Type B pancreatic cell (in vitro differentiated cells): ENCODE measurements around the gene PLAGL1. TPM values are rescaled to one million over a fixed set of nuclear protein-coding genes. Genes with fewer than 3 reads are reported as not detected.
A peak's percentile ranks its signal among the peaks of the same experiment; 100 is the strongest.

ENCODE experiments used
- DNase-seq: peaks from one replicate; pipeline ENCODE4 v3.0.0; 2021; ENCODE audit warnings: mixed read lengths; ENCODE audit not compliant: unreplicated experiment; ENCODE audit errors: extremely low spot score
- H3K27ac Mint-ChIP-seq: 2 replicates; pipeline ENCODE4 v1.8.0; 2021; ENCODE audit warnings: mild to moderate bottlenecking, mixed read lengths
- H3K27me3 Mint-ChIP-seq: 2 replicates; pipeline ENCODE4 v1.8.0; 2021; ENCODE audit warnings: mixed read lengths
- H3K36me3 Mint-ChIP-seq: 2 replicates; pipeline ENCODE4 v1.8.0; 2021; ENCODE audit warnings: mixed read lengths
- H3K4me1 Mint-ChIP-seq: one replicate; pipeline ENCODE4 v1.8.0; 2021; ENCODE audit warnings: mixed read lengths; ENCODE audit not compliant: unreplicated experiment
- H3K4me3 Mint-ChIP-seq: 2 replicates; pipeline ENCODE4 v1.8.0; 2021; ENCODE audit warnings: mild to moderate bottlenecking, mixed read lengths
- H3K9me3 Mint-ChIP-seq: 2 replicates; pipeline ENCODE4 v1.8.0; 2021; ENCODE audit warnings: mixed read lengths
- CTCF ChIP-seq: fragments of 200-600 bp; sonication (generic); conservative IDR thresholded peaks from 2 replicates; pipeline ENCODE4 v1.5.0; 2021; ENCODE audit warnings: antibody characterized with exemption, mild to moderate bottlenecking
- total RNA-seq: library from RNA; stranded (reverse); gene quantifications from 2 replicates; pipeline ENCODE4 v1.2.1, GENCODE V29; 2021; ENCODE audit warnings: low replicate concordance

Gene PLAGL1
- total RNA-seq, 1 donor from 2014 or later, result 95.2 TPM

- DNase-seq, result no peak
- H3K36me3 Mint-ChIP-seq, result peaks cover 7% of the 10 kb centered on the region
- H3K4me3 Mint-ChIP-seq, result peak overlapping the region; percentile 94
- TF ChIP-seq CTCF, result no peak
- peaks cover 9% of the 10 kb centered on the region for H3K4me1 Mint-ChIP-seq
- peaks cover 9% of the 10 kb centered on the region for H3K27me3 Mint-ChIP-seq
- H3K27ac Mint-ChIP-seq, result peak overlapping the region; percentile 95
- no peaks in the 10 kb centered on the region for H3K9me3 Mint-ChIP-seq
Observed at GRCh38 chr6:144006736-144007477, 1.2 kb downstream of the PLAGL1 start.

GRCh38 chr6:143999406-143999805, 8.7 kb downstream of the PLAGL1 start:
- Mint-ChIP-seq H3K9me3 (peaks cover 15% of the 10 kb centered on the region), H3K27ac (no peak overlapping the region), H3K36me3 (peaks cover 35% of the 10 kb centered on the region), H3K27me3 (no peaks in the 10 kb centered on the region), H3K4me3 (no peak overlapping the region), H3K4me1 (no peaks in the 10 kb centered on the region)
- DNase-seq, result no peak
- no peak for TF ChIP-seq CTCF

GRCh38 chr6:143998686-143999085, 9.4 kb downstream of the PLAGL1 start:
- H3K4me3 Mint-ChIP-seq, result no peak overlapping the region
- DNase-seq, result no peak
- no peak for TF ChIP-seq CTCF
- no peaks in the 10 kb centered on the region for H3K27me3 Mint-ChIP-seq
- H3K36me3 Mint-ChIP-seq, result peaks cover 38% of the 10 kb centered on the region
- no peaks in the 10 kb centered on the region for H3K4me1 Mint-ChIP-seq
- peaks cover 20% of the 10 kb centered on the region for H3K9me3 Mint-ChIP-seq
- no peak overlapping the region for H3K27ac Mint-ChIP-seq

GRCh38 chr6:143993965-143994646, 14.0 kb downstream of the PLAGL1 start:
- no peaks in the 10 kb centered on the region for H3K4me1 Mint-ChIP-seq
- no peaks in the 10 kb centered on the region for H3K27me3 Mint-ChIP-seq
- H3K27ac Mint-ChIP-seq, result no peak overlapping the region
- H3K4me3 Mint-ChIP-seq, result no peak overlapping the region
- peaks cover 34% of the 10 kb centered on the region for H3K36me3 Mint-ChIP-seq
- no peak for TF ChIP-seq CTCF
- no peak for DNase-seq
- peaks cover 23% of the 10 kb centered on the region for H3K9me3 Mint-ChIP-seq

GRCh38 chr6:143992285-143992684, 15.8 kb downstream of the PLAGL1 start:
- TF ChIP-seq CTCF, result no peak
- no peak for DNase-seq
- H3K4me3 Mint-ChIP-seq, result no peak overlapping the region
- H3K4me1 Mint-ChIP-seq, result no peaks in the 10 kb centered on the region
- peaks cover 22% of the 10 kb centered on the region for H3K9me3 Mint-ChIP-seq
- peaks cover 35% of the 10 kb centered on the region for H3K36me3 Mint-ChIP-seq
- no peak overlapping the region for H3K27ac Mint-ChIP-seq
- no peaks in the 10 kb centered on the region for H3K27me3 Mint-ChIP-seq
